Endometrium (tissue), 2 donors: ENCODE data around the gene SORBS1.

Experiments used
- FAIRE-seq: peaks from 2 replicates; lab custom pipeline; 2012; peaks lifted over from hg19 to GRCh38; lab: Jason Lieb, UNC
- donor health status: control.
- donor health status: control.

Gene SORBS1

GRCh38 chr10:95459446-95460045 lies 101.6 kb downstream of the SORBS1 start:
- FAIRE-seq = no peak

GRCh38 chr10:95458871-95459270 lies 102.3 kb downstream of the SORBS1 start:
- no peak for FAIRE-seq

- FAIRE-seq = no peak
Observed at GRCh38 chr10:95458014-95458413, 103.2 kb downstream of the SORBS1 start.

GRCh38 chr10:95457319-95457886 lies 103.8 kb downstream of the SORBS1 start:
- FAIRE-seq = no peak

- FAIRE-seq = no peak
Observed at GRCh38 chr10:95456516-95456915, 104.7 kb downstream of the SORBS1 start.

- FAIRE-seq = no peak
Observed at GRCh38 chr10:95454940-95455339, 106.2 kb downstream of the SORBS1 start.

- no peak for FAIRE-seq
Observed at GRCh38 chr10:95454356-95454755, 106.8 kb downstream of the SORBS1 start.

- FAIRE-seq = no peak
Observed at GRCh38 chr10:95451568-95452524, 109.3 kb downstream of the SORBS1 start.

- FAIRE-seq = no peak
Observed at GRCh38 chr10:95451150-95451549, 110.0 kb downstream of the SORBS1 start.

- FAIRE-seq = no peak
Observed at GRCh38 chr10:95450188-95450587, 111.0 kb downstream of the SORBS1 start.

GRCh38 chr10:95447685-95448084 lies 113.5 kb downstream of the SORBS1 start:
- FAIRE-seq = no peak

GRCh38 chr10:95445837-95446486 lies 115.2 kb downstream of the SORBS1 start:
- no peak for FAIRE-seq

- no peak for FAIRE-seq
Observed at GRCh38 chr10:95445223-95445836, 115.8 kb downstream of the SORBS1 start.

GRCh38 chr10:95444792-95445191 lies 116.4 kb downstream of the SORBS1 start:
- no peak for FAIRE-seq

- FAIRE-seq = no peak
Observed at GRCh38 chr10:95443636-95444035, 117.5 kb downstream of the SORBS1 start.

GRCh38 chr10:95442341-95442740 lies 118.8 kb downstream of the SORBS1 start:
- no peak for FAIRE-seq

- no peak for FAIRE-seq
Observed at GRCh38 chr10:95441547-95441923, 119.6 kb downstream of the SORBS1 start.

GRCh38 chr10:95440756-95441546 lies 120.2 kb downstream of the SORBS1 start:
- no peak for FAIRE-seq

- FAIRE-seq = no peak
Observed at GRCh38 chr10:95440038-95440725, 121.0 kb downstream of the SORBS1 start.

GRCh38 chr10:95438781-95439180 lies 122.4 kb downstream of the SORBS1 start:
- no peak for FAIRE-seq

- FAIRE-seq = no peak
Observed at GRCh38 chr10:95437669-95438068, 123.5 kb downstream of the SORBS1 start.
